ENCODE measurements around the gene PDZD2.
"Not testable (repeated sequence)": the region's sequence is repeated elsewhere in the genome, so short reads cannot be mapped to it uniquely, and the experiment has no call there.

The PDZD2 gene

GRCh38 chr5:31698673-31699072 lies 59.7 kb downstream of the PDZD2 start:
- no peak for DNase-seq

GRCh38 chr5:31701642-31702299 lies 62.8 kb downstream of the PDZD2 start:
- DNase-seq, result no peak

- DNase-seq, result no peak
Measured at GRCh38 chr5:31702712-31703111, 63.8 kb downstream of the PDZD2 start.

- no peak for DNase-seq
Measured at GRCh38 chr5:31703757-31704156, 64.8 kb downstream of the PDZD2 start.

GRCh38 chr5:31706186-31706585 lies 67.3 kb downstream of the PDZD2 start:
- DNase-seq, result no peak

- DNase-seq, result no peak
Measured at GRCh38 chr5:31707329-31707728, 68.4 kb downstream of the PDZD2 start.

- DNase-seq, result no peak
Measured at GRCh38 chr5:31708089-31708488, 69.2 kb downstream of the PDZD2 start.

GRCh38 chr5:31711363-31711762 lies 72.4 kb downstream of the PDZD2 start:
- DNase-seq, result no peak

GRCh38 chr5:31711935-31712592 lies 73.1 kb downstream of the PDZD2 start:
- DNase-seq, result no peak

- DNase-seq, result no peak
Measured at GRCh38 chr5:31717561-31717960, 78.6 kb downstream of the PDZD2 start.

GRCh38 chr5:31720004-31720403 lies 81.1 kb downstream of the PDZD2 start:
- DNase-seq, result no peak

- DNase-seq, result no peak
Measured at GRCh38 chr5:31720811-31721345, 81.9 kb downstream of the PDZD2 start.

- DNase-seq, result no peak
Measured at GRCh38 chr5:31722111-31722510, 83.2 kb downstream of the PDZD2 start.

GRCh38 chr5:31725996-31726395 lies 87.1 kb downstream of the PDZD2 start:
- DNase-seq, result no peak

GRCh38 chr5:31726952-31727351 lies 88.0 kb downstream of the PDZD2 start:
- no peak for DNase-seq

- no peak for DNase-seq
Measured at GRCh38 chr5:31728039-31728438, 89.1 kb downstream of the PDZD2 start.

- not testable (repeated sequence) for DNase-seq
Measured at GRCh38 chr5:31728806-31729205, 89.9 kb downstream of the PDZD2 start.

GRCh38 chr5:31730139-31730538 lies 91.2 kb downstream of the PDZD2 start:
- DNase-seq, result no peak

GRCh38 chr5:31731016-31731415 lies 92.1 kb downstream of the PDZD2 start:
- no peak for DNase-seq

- DNase-seq, result no peak
Measured at GRCh38 chr5:31731710-31732301, 92.9 kb downstream of the PDZD2 start.

GRCh38 chr5:31732821-31733220 lies 93.9 kb downstream of the PDZD2 start:
- DNase-seq, result not testable (repeated sequence)

GRCh38 chr5:31733371-31733770 lies 94.4 kb downstream of the PDZD2 start:
- no peak for DNase-seq

- no peak for DNase-seq
Measured at GRCh38 chr5:31736127-31736526, 97.2 kb downstream of the PDZD2 start.

- DNase-seq, result no peak
Measured at GRCh38 chr5:31738199-31738598, 99.3 kb downstream of the PDZD2 start.
